ENCODE data around the gene CDH4.

The CDH4 gene

GRCh38 chr20:61685462-61685861, 433.4 kb downstream of the CDH4 start:
- TF ChIP-seq, protein P1, sequence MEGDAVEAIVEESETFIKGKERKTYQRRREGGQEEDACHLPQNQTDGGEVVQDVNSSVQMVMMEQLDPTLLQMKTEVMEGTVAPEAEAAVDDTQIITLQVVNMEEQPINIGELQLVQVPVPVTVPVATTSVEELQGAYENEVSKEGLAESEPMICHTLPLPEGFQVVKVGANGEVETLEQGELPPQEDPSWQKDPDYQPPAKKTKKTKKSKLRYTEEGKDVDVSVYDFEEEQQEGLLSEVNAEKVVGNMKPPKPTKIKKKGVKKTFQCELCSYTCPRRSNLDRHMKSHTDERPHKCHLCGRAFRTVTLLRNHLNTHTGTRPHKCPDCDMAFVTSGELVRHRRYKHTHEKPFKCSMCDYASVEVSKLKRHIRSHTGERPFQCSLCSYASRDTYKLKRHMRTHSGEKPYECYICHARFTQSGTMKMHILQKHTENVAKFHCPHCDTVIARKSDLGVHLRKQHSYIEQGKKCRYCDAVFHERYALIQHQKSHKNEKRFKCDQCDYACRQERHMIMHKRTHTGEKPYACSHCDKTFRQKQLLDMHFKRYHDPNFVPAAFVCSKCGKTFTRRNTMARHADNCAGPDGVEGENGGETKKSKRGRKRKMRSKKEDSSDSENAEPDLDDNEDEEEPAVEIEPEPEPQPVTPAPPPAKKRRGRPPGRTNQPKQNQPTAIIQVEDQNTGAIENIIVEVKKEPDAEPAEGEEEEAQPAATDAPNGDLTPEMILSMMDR (IDR thresholded peaks at IDR 0.05; ENCODE audit: control insufficient read depth, extremely low read depth, insufficient read depth), result no peak
- DNase-seq (ENCODE audit: low read depth), result no peak
- no peak overlapping the region for H3K4me3 ChIP-seq (ENCODE audit: low read depth, low read length)

DNA sequence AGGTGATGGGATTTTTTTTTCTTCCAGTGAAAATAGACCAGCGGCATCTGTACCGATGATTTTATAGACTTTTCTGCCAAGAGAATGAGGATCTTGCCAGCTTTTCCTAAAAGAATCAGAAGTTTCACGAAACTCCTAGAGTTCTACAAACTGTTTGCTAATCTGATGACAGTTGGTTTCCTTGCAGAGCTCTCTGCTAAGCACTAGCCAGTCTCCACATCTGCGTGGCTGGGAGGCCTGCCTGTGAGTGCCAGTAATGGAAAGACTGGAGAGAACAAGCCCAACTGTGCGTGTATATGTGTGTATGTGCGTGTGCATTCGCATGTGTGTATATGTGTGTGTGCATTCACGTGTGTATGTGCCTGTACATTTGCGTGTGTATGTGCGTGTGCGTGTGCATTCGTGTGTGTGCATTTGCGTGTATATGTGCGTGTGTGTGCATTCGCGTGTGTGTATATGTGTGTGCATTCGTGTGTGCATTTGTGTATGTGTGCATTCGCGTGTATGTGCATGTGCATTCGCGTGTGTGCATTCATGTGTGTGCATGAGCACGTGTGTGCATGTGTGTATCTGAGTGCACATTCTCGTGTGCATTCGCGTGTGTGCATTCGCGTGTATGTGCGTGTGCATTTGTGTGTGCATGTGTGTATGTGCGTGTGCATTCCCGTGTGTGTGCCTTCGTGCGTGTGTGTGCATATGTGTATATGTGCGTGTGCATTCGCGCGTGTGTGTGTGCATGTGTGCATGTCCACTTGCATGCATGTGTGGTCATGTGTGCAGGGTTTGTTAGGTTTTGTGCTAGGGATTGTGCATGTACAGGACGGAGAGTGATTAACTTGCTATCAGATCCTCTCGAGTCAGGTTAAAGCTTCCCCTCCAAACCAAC, 434.2 kb downstream of the CDH4 start:
- no peak for DNase-seq (ENCODE audit: low read depth)
- TF ChIP-seq, protein P1 (IDR thresholded peaks at IDR 0.05; ENCODE audit: control insufficient read depth, extremely low read depth, insufficient read depth), result no peak
- no peak overlapping the region for H3K4me3 ChIP-seq (ENCODE audit: low read depth, low read length)

DNA sequence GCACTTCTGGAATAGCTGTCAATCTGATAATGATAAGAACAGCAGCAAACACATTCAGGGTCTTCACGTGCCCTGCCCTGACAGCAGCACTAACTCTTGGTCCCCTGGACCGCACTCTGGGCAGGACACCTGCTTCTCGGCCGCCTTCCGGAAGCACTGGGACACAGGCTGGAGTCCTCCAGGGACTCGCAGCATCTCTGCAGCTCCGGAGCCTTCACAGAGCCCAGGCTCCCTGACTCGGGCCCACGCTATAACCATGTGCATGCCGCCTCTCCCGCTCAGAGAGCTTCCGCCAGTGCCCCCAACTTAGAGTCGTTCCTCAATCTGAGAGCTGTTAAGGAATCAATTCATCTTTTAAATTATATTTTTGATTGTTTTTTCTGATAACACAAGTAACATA, 436.4 kb downstream of the CDH4 start:
- H3K4me3 ChIP-seq (ENCODE audit: low read depth, low read length), result no peak overlapping the region
- DNase-seq (ENCODE audit: low read depth), result no peak
- TF ChIP-seq, protein P1 (IDR thresholded peaks at IDR 0.05; ENCODE audit: control insufficient read depth, extremely low read depth, insufficient read depth), result no peak

- no peak overlapping the region for H3K4me3 ChIP-seq (ENCODE audit: low read depth, low read length)
- DNase-seq (ENCODE audit: low read depth), result no peak
- TF ChIP-seq, protein P1 (IDR thresholded peaks at IDR 0.05; ENCODE audit: control insufficient read depth, extremely low read depth, insufficient read depth), result no peak
Observed at GRCh38 chr20:61690150-61690549, 438.1 kb downstream of the CDH4 start.

DNA sequence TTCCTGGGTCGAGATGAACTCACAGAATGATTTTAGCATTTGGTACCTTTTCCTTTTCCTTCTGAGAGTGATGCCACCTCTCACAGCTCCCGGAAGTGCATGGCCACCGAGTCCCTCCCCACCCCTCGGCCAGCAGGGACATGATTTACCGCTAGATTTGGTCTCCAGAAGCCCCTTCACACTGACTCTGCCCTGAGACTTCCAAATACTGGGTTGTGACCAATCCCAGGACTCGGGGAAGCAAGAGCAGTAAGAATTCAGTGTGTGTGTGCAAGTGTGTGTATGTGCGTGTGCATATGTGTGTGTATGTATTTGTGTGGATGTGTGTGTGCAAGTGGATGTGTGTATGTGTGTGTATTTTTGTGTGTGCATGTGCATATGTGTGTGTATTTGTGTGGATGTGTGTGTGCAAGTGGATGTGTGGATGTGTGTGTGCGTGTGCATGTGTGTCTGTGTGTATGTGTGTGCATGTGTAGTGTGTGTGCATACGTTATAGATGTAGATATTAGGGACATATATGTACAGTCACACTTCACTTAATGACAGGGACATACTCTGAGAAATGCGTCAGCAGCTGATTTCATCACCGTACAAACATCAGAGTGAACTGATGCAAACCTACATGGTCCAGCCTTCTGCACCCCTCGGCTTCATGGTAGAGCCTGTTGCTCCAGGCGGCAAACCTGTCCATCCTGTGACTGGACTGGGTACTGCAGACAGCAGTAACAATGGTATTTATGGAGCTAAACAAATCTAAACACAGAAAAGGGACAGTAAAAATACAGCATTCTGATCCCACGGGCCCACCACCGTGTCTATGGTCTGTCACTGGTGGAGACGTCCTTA, 439.2 kb downstream of the CDH4 start:
- TF ChIP-seq, protein P1 (IDR thresholded peaks at IDR 0.05; ENCODE audit: control insufficient read depth, extremely low read depth, insufficient read depth), result no peak
- DNase-seq (ENCODE audit: low read depth), result no peak
- H3K4me3 ChIP-seq (ENCODE audit: low read depth, low read length), result no peak overlapping the region

DNA sequence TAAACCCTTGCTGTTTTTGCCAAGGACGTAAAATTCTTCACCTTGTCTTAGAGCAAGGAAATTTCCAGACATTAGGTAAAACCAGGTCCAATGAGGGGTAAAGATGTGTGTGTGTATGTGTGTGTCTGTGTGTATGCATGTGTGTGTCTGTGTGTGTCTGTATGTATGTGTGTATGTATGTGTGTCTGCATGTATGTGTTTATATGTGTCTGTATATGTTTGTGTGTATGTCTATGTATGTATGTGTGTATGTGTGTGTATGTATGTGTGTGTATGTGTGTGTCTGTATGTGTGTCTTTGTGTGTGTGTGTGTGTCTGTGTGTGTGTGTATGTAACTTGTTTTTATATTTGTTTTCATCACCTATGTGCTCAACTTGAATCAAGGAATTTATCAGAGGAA, 439.9 kb downstream of the CDH4 start:
- TF ChIP-seq, protein P1 (IDR thresholded peaks at IDR 0.05; ENCODE audit: control insufficient read depth, extremely low read depth, insufficient read depth), result no peak
- no peak overlapping the region for H3K4me3 ChIP-seq (ENCODE audit: low read depth, low read length)
- DNase-seq (ENCODE audit: low read depth), result no peak

All from LNCaP clone FGC (cell line).